ENCODE measurements around the gene FAM167B. TPM values are rescaled to one million over a fixed set of nuclear protein-coding genes. Genes with fewer than 3 reads are reported as not detected.
A peak's percentile ranks its signal among the peaks of the same experiment; 100 is the strongest.

The FAM167B gene
- total RNA-seq: 10 to 100 TPM in 1 of 5 donors, 1 to 10 TPM in 1, not detected in 3; 1.6 to 36.8 TPM
- polyA plus RNA-seq: 1 to 10 TPM; 3.6 to 7.1 (median 4.7) TPM
- long read RNA-seq, donor 1: 0 reads
- long read RNA-seq, donor 2, partial matches to known transcripts: 0 of 1 reads
- long read RNA-seq, donor 2, other reads (novel, unspliced or antisense): 0 of 1 reads
- long read RNA-seq, donor 3: 0 reads
- long read RNA-seq, donor 4: 0 reads
- long read RNA-seq, donor 5, partial matches to known transcripts: 0 of 2 reads
- long read RNA-seq, donor 5, other reads (novel, unspliced or antisense): 0 of 2 reads
- long read RNA-seq, donor 6: 0 reads
- long read RNA-seq, donor 7, partial matches to known transcripts: 0 of 1 reads
- long read RNA-seq, donor 7, other reads (novel, unspliced or antisense): 0 of 1 reads
- long read RNA-seq, donor 8, partial matches to known transcripts: 0 of 1 reads
- long read RNA-seq, donor 8, other reads (novel, unspliced or antisense): 0 of 1 reads
- long read RNA-seq, donor 9, partial matches to known transcripts: 0 of 1 reads
- long read RNA-seq, donor 9, other reads (novel, unspliced or antisense): 0 of 1 reads
- long read RNA-seq, donor 10: 0 reads

DNA sequence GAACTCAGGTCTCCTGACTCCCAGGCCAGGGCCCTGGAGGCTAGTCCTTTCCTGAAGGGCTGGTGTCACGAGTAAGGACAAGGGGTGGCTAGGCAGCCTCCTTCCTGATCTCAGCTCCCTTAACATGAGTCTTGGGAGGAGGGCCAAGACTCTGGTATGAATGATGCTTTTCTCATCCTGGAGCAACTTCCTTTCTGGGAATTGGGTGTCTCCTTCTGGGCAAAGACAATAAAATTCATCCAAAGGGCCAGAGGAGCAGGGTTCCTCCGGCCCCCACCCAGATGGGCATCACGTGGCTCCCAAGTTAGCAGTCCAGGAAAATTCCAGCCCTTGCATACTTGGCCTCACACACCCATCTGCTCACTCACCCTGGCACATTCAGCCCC, at the start of gene FAM167B:
Gene FAM167B (plus strand): TSS at position 335 of the 386 bp plus-strand sequence. CDS start 200 bp downstream, outside the sequence.
- Histone ChIP-seq H3K36me3 (no peaks in the 10 kb centered on the region), H3K4me1 (peaks cover 12 to 56% (median 26%) of the 10 kb centered on the region in 4 donors), H3K9me3 (no peaks in the 10 kb centered on the region), H3K27ac (peak within 1 kb of the TSS; percentile 15 to 78 (median 69)), H3K4me3 (peak within 1 kb of the TSS in 1 of 4 donors; percentile 2), H3K27me3 (no peaks in the 10 kb centered on the region)
- intact Hi-C loops (cut with DNase I; ENCODE audit: low total_unique reads): no loop called here
- WGBS, 5 donors: 54 to 75% (median 64%) methylated on average over 3 of the region's 3 CpGs
- TF ChIP-seq POLR2AphosphoS5 (IDR thresholded peaks at IDR 0.05) (peak in 2 of 3 donors; percentile 19 to 61), POLR2A (IDR thresholded peaks at IDR 0.05) (no peak), EP300 (IDR thresholded peaks at IDR 0.05) (no peak)
- TF ChIP-seq, protein P1, sequence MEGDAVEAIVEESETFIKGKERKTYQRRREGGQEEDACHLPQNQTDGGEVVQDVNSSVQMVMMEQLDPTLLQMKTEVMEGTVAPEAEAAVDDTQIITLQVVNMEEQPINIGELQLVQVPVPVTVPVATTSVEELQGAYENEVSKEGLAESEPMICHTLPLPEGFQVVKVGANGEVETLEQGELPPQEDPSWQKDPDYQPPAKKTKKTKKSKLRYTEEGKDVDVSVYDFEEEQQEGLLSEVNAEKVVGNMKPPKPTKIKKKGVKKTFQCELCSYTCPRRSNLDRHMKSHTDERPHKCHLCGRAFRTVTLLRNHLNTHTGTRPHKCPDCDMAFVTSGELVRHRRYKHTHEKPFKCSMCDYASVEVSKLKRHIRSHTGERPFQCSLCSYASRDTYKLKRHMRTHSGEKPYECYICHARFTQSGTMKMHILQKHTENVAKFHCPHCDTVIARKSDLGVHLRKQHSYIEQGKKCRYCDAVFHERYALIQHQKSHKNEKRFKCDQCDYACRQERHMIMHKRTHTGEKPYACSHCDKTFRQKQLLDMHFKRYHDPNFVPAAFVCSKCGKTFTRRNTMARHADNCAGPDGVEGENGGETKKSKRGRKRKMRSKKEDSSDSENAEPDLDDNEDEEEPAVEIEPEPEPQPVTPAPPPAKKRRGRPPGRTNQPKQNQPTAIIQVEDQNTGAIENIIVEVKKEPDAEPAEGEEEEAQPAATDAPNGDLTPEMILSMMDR (IDR thresholded peaks at IDR 0.05): no peak
- peak in 1 of 2 donors; percentile 61 for DNase-seq

DNA sequence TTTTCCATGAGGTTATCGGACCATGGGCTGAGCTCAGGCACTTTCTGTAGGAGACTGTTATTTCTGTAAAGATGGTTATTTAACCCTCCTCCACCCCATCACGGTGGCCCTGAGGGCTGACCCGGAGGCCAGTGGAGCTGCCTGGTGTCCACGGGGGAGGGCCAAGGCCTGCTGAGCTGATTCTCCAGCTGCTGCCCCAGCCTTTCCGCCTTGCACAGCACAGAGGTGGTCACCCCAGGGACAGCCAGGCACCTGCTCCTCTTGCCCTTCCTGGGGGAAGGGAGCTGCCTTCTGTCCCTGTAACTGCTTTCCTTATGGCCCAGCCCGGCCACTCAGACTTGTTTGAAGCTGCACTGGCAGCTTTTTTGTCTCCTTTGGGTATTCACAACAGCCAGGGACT, 49.2 kb upstream of the FAM167B start:
- DNase-seq: no peak
- H3K4me3 ChIP-seq: no peak overlapping the region
- TF ChIP-seq EP300 (IDR thresholded peaks at IDR 0.05) (no peak), POLR2A (IDR thresholded peaks at IDR 0.05) (no peak), POLR2AphosphoS5 (IDR thresholded peaks at IDR 0.05) (no peak)
- TF ChIP-seq, protein P1 (IDR thresholded peaks at IDR 0.05): no peak
- H3K9me3 ChIP-seq: no peaks in the 10 kb centered on the region
- no peaks in the 10 kb centered on the region for H3K27me3 ChIP-seq
- intact Hi-C loops (cut with DNase I; ENCODE audit: low total_unique reads): no loop called here
- peaks cover 26 to 51% (median 36%) of the 10 kb centered on the region in 4 donors for H3K4me1 ChIP-seq
- H3K36me3 ChIP-seq: peaks cover 37 to 59% (median 55%) of the 10 kb centered on the region in 4 donors
- peak overlapping the region in 1 of 5 donors; percentile 37 for H3K27ac ChIP-seq
- WGBS, 5 donors: 58 to 77% (median 69%) methylated on average over 5 to 6 of the region's 6 CpGs

DNA sequence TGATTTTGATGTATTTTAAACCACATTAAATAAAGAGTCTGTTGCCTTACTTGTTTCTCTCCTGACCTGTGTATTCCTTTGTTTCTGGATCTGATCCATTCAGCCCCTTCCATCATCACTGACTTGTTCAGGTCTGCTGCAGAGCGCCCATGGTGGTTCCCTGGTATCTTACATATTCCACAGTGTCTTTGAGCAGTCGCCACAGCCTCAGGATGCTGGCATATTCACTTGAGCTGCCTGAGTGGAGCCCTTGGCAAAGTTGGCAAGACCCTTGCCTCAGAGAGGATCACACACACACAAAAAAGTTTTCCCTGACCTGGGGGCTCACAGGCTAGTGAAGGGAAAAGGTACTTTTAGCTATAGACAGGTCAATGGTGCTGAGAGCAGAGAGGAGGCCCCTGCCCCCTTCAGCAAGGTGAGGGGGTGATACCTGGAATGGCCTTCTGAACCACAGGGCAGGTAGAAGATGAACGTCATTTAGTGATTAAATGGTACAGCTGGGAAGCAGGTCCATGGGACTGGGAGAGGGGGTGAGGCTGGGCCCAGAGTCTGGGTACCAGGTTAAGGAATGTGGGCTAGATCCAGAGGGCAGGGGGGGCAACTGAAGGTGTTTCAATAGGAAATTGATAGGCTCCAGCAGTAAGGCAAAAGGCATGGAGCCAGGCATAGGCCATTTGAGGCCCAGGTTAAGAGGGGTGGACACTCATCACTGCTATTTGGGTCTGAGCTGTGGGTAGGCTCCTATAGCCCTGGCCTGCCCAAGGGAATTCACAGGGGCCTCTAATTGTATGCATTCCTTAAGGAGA, 48.6 kb upstream of the FAM167B start:
- H3K27ac ChIP-seq: peak overlapping the region in 1 of 5 donors; percentile 37
- H3K36me3 ChIP-seq: peaks cover 31 to 53% (median 49%) of the 10 kb centered on the region in 4 donors
- no peaks in the 10 kb centered on the region for H3K27me3 ChIP-seq
- no peak overlapping the region for H3K4me3 ChIP-seq
- H3K9me3 ChIP-seq: no peaks in the 10 kb centered on the region
- 74 to 84% (median 81%) methylated on average over 3 of the region's 3 CpGs for WGBS, 5 donors
- peaks cover 26 to 51% (median 36%) of the 10 kb centered on the region in 4 donors for H3K4me1 ChIP-seq
- no peak for DNase-seq
- intact Hi-C loops (cut with DNase I; ENCODE audit: low total_unique reads): no loop called here
- TF ChIP-seq POLR2A (IDR thresholded peaks at IDR 0.05) (no peak), POLR2AphosphoS5 (IDR thresholded peaks at IDR 0.05) (no peak), EP300 (IDR thresholded peaks at IDR 0.05) (no peak)
- TF ChIP-seq, protein P1 (IDR thresholded peaks at IDR 0.05): no peak
